GM19351 (cell line): ENCODE measurements around the gene OR1B1.
"Not testable (repeated sequence)": the region's sequence is repeated elsewhere in the genome, so short reads cannot be mapped to it uniquely, and the experiment has no call there.

Source experiments
- ATAC-seq: cut with Tn5 transposase; IDR thresholded peaks from one replicate; pipeline ENCODE4 v1.9.1; 2021; ENCODE audit warnings: mild to moderate bottlenecking, moderate library complexity; ENCODE audit not compliant: unreplicated experiment

OR1B1 gene

DNA sequence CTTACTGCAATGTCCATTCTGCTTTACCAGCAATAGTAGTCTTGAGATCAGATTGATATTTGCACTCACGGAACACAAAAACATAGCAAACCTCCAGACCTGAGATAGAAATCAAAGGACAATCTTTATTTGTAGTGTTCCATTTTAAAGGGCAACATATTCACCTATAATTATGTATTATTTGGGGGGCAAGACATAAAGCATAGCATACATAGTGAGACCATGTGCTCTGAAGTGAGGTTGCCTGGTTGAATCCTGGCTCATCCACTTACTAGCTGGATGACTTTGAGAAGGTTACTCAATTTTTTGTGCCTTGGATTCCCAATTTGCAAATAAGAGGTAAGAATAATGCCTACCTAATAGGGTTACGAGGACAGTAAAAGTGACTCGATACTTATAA, at the start of gene OR1B1:
Gene OR1B1, minus strand, starts transcription at position 101 of the 400 bp plus-strand sequence.
- ATAC-seq, result no peak

- no peak for ATAC-seq
Measured at GRCh38 chr9:122695696-122696095, 38.3 kb upstream of the OR1B1 start.

GRCh38 chr9:122684851-122685250, 27.4 kb upstream of the OR1B1 start:
- no peak for ATAC-seq

GRCh38 chr9:122672481-122672880, 15.1 kb upstream of the OR1B1 start:
- ATAC-seq, result no peak

DNA sequence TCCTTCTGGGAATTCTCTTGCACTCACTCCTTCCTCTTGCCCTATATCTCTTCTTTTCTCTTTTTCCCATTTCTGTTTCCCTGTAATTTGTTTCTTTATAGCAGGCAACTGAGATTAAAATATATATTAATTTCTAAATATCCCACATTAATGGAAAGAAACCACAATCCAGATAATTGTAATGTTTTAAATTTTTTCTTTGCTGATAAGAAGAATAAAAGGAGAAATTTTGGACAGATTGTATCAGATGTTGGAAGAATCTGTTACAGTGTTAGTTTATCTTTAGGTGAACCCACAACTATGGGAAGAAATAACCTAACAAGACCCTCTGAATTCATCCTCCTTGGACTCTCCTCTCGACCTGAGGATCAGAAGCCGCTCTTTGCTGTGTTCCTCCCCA, 4.0 kb upstream of the OR1B1 start, which contains the start of gene OR1L1:
Gene OR1L1, plus strand, starts transcription at position 301 of the 400 bp plus-strand sequence. Its CDS starts 0 bp downstream, at position 301.
- no peak for ATAC-seq

DNA sequence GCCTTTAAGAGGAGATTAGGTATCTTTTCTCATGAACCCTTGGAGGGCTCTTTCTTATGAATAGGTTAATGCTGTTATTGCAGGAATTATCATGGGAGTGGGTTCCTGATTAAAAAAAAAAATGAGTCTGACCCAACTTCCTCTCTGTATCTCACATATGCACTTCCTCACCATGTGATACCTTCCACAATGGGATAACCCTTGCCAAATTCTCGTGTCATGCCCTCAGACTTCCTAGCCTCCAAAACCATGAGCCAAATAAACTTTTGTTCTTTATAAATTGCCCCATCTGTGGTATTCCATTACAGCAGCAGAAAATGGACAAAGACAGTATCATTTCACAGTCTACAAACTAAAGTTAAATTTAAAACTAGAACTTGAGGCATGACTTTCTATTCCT, 1.0 kb downstream of the OR1B1 start:
- no peak for ATAC-seq

DNA sequence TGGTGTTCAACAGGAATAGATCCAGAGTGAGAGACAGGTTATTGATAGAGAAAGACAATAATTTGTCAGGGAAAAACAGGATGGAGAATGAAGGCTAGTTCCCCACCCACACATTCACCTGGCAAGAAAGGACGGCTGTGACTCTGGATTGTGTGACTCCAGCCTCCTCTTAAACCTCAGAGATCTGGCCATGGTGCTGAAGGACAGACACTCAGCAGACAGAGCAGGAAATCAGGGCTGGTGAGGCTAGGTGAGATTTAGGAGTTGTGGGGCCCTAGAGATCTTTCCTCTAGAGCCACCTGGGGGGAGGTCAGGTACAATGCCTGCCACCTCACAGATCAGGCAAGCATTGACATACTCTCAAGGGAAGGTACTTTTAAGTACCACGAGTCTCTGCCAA, 15.2 kb downstream of the OR1B1 start:
- no peak for ATAC-seq

DNA sequence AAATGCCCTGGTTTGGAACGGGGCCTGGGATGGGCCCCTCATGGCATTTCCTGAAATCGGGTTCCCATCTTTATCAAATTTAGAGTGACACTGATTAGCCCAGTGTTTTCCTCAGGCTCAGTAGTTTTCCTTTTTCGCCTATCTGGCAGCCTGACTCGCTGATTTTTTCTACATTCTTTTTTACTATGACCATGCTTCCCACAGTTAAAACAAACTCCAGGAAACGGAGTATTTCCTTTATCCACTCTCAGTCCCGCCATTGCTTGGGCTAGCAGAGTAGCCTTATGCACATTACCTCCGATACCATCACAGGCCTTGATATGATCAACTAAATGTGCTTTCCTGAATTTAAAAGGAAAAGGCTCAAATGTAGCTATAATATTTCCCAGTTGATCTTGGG, 37.4 kb downstream of the OR1B1 start:
- ATAC-seq, result no peak

DNA sequence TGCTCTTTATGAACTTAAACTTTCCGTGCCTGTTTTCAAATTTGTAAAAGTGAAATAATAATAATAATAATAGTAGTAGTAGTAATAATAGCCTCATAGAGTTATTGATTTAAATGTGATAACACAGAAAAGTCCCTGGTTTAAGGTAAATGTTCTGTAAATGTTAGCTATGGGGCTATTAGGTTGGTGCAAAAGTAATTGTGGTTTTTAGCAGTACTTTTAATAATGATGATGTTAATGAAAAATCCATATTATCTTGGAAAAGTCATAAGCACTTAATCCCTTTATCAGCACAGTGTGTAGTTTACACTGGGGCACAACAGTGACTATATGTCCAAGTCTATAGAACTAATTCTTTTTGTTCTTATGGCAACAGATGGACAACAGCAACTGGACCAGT, 43.1 kb downstream of the OR1B1 start, which contains the start of gene OR1Q1:
Gene OR1Q1, plus strand, starts transcription at position 377 of the 400 bp plus-strand sequence. Its CDS starts 0 bp downstream, at position 377.
- ATAC-seq, result no peak

- no peak for ATAC-seq
Measured at GRCh38 chr9:122609804-122610203, 47.6 kb downstream of the OR1B1 start.

DNA sequence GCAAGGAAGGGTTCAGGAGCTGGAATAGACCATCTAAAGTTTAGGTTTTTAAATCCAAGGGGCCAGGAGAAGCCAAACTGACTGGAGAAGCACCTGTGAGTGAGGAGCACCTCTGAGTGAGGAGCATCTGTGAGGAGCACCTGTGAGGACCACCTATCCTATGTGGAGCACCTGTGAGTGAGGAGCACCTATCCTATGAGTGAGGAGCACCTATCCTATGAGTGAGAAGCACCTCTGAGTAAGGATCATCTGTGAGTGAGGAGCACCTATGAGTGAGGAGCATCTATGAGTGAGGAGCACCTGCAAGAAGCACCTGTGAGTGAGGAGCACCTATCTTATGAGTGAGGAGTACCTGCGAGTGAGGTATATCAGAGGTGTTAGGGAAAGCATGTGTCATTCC, 50.8 kb downstream of the OR1B1 start:
- ATAC-seq, result no peak

DNA sequence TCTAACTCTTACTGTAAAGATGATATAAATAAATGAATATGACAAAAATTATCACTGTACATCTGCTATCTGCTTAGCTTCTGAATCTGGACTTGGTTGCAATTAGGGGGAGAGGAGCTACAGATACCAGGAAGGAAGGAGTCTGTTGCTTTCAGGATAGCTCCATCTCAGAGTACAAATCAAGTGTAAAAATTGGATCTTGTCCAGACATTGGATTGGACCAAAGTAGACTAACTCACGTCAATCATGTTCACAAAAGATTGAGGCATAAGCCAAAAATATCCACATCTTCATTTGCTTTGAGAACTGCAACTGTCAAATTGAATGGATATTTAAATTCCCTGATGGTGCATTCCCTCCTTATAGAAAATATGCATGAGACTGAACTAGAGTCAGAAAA, 51.7 kb downstream of the OR1B1 start:
- ATAC-seq, result no peak

DNA sequence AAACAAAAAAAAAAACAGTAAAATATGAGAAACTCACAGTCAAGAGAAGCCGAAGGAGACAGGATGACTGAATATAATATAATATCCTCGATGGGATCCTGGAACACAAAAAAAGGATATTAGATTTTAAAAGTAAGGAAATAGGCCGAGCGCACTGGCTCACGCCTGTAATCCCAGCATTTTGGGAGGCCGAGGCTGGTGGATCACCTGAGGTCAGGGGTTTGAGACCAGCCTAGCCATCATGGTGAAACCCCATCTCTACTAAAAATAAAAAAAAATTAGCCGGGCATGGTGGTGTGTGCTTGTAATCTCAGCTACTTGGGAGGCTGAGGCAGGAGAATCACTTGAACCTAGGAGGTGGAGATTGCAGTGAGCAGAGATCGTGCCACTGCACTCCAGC, 74.1 kb downstream of the OR1B1 start, which contains the start of gene OR1L8:
Gene OR1L8, minus strand, starts transcription at position 101 of the 400 bp plus-strand sequence. CDS start 14,907 bp downstream, outside the sequence.
- not testable (repeated sequence) for ATAC-seq

DNA sequence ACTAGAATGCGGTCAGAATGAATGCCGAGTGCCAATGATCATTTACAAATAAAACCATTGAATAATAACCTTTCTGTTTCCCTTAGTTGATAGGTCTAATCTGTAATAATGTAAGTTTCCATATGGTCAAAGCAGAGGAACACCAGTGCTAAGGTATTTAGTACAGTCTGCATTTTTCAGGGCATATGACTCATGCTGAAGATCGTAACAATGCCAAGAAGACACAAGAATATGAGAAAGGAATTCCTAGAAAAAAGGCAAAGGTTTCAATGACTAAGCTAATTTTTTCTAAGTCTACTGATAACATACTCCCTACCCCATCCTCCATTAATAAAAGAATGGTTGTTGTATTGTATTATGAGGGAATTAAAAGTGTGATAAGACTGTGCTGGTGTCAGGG, 77.1 kb downstream of the OR1B1 start:
- ATAC-seq, result no peak

DNA sequence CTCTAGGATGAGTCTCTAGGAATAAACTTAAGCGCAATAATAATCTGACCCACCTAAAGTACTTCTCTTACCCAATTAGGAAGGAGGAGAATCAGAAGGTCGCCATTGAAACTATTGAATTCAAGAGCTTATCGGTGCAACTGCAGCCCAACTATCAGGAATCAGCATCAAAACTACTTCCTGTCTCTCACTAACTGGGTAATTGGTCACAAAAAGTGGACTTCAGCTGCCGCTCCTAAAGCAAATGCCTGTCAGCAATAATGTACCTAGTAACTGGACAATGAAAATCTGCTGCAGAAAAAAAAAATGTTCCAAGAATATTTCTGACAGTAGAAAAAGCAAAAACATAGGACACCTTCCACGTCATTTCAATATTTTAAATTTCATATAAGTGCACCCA, 77.6 kb downstream of the OR1B1 start:
- no peak for ATAC-seq
